GM12878 (cell line): ENCODE data around the gene MMP20. TPM values are rescaled to one million over a fixed set of nuclear protein-coding genes. Genes with fewer than 3 reads are reported as not detected.

Experiments
- ATAC-seq: fragments of 200-7000 bp; cut with Tn5 transposase; 3 replicates; pipeline ENCODE4 v1.9.1; 2020; ENCODE audit warnings: mild to moderate bottlenecking, moderate library complexity
- BruUV-seq: library from RNA; stranded (reverse); fragments of 400-500 nt; replicated peaks from 2 replicates; lab custom pipeline; 2021; lab: Mats Ljungman, UMichigan
- CTCF ChIA-PET: fragments of 300-600 bp; sonication (Branson Sonifier 250); formaldehyde crosslinking; extraction: SDS; loops from one replicate; lab custom pipeline; 2021; ENCODE audit warnings: inconsistent platforms; lab: Yijun Ruan, JAX
- POLR2A ChIA-PET: fragments of 350-600 bp; formaldehyde crosslinking; extraction: SDS; loops from one replicate; lab custom pipeline; 2021; ENCODE audit warnings: inconsistent platforms; lab: Charles Lee
- RAD21 ChIA-PET: fragments of 300-600 bp; sonication (Branson Sonifier 250); formaldehyde crosslinking; loops from one replicate; lab custom pipeline; 2023; ENCODE audit warnings: antibody characterized with exemption; ENCODE audit not compliant: unreplicated experiment; lab: Charles Lee
- SMC1A ChIA-PET: fragments of 300-600 bp; sonication (Branson Sonifier 250); formaldehyde crosslinking; loops from one replicate; lab custom pipeline; 2023; ENCODE audit not compliant: unreplicated experiment, uncharacterized antibody; lab: Charles Lee
- DNase-seq: peaks from one replicate; pipeline ENCODE4 v3.0.0-alpha.2; 2011; ENCODE audit warnings: low read depth, low spot score
- FAIRE-seq: peaks from 3 replicates; lab custom pipeline; 2011; peaks lifted over from hg19 to GRCh38; lab: Jason Lieb, UNC
- H2AFZ ChIP-seq: 2 replicates; pipeline ENCODE4 v1.6.0; 2011; ENCODE audit warnings: low read depth, low read length, control low read depth; ENCODE audit not compliant: control insufficient read depth
- H3K27ac ChIP-seq: 2 replicates; pipeline ENCODE4 v1.5.1; 2011; ENCODE audit warnings: control low read depth; ENCODE audit not compliant: control insufficient read depth, insufficient read depth
- H3K27me3 ChIP-seq, 2 experiments: replicated peaks in 1 of 2; 2 replicates each; pipeline versions ENCODE4 v1.6.0 to v1.6.1; 2011; ENCODE audit warnings: low read length in 1 of 2; ENCODE audit not compliant: control insufficient read depth in 2 of 2, insufficient read depth in 2 of 2
- H3K36me3 ChIP-seq, 2 experiments: 2 replicates each; pipeline ENCODE4 v1.5.1; 2011; ENCODE audit warnings: low read length in 1 of 2; ENCODE audit not compliant: control insufficient read depth in 2 of 2, insufficient read depth in 2 of 2
- H3K4me1 ChIP-seq: 2 replicates; pipeline ENCODE4 v1.6.1; 2011; ENCODE audit warnings: mild to moderate bottlenecking, low read length, moderate library complexity, mixed read lengths; ENCODE audit not compliant: control insufficient read depth, insufficient read depth
- H3K4me2 ChIP-seq: 2 replicates; pipeline ENCODE4 v1.6.0; 2011; ENCODE audit warnings: control low read depth; ENCODE audit not compliant: control insufficient read depth, insufficient read depth
- H3K4me3 ChIP-seq: fragments of 200-600 bp; sonication (generic); 2 replicates; pipeline ENCODE4 v1.5.1; 2016
- H3K79me2 ChIP-seq: 2 replicates; pipeline ENCODE4 v1.6.0; 2011; ENCODE audit warnings: low read length; ENCODE audit not compliant: control insufficient read depth, insufficient read depth
- H3K9ac ChIP-seq: 2 replicates; pipeline ENCODE4 v1.8.0; 2011; ENCODE audit warnings: low read length, control low read depth, mixed read lengths; ENCODE audit not compliant: control insufficient read depth, insufficient read depth
- H3K9me3 ChIP-seq: replicated peaks from 3 replicates; pipeline ENCODE4 v1.5.1; 2011; ENCODE audit warnings: mild to moderate bottlenecking, low read length; ENCODE audit not compliant: control insufficient read depth, insufficient read depth
- H4K20me1 ChIP-seq: 2 replicates; pipeline ENCODE4 v1.6.0; 2011; ENCODE audit not compliant: control insufficient read depth, insufficient read depth
- BCL11A ChIP-seq: IDR thresholded peaks from 2 replicates; pipeline ENCODE4 v1.6.1; 2011; ENCODE audit warnings: low read depth, low read length
- CEBPB ChIP-seq, 2 experiments: fragments of 150-350 bp in 1 of 2; IDR thresholded peaks; 2 replicates each; pipeline ENCODE4 v1.6.1; 2012 to 2014; ENCODE audit warnings: low read depth in 2 of 2, low read length in 2 of 2, borderline replicate concordance in 1 of 2, inconsistent platforms in 1 of 2
- CREB1 ChIP-seq: IDR thresholded peaks from 2 replicates; pipeline ENCODE4 v1.6.1; 2012; ENCODE audit warnings: low read depth, mild to moderate bottlenecking, inconsistent platforms
- EED ChIP-seq: sonication (generic); IDR thresholded peaks from 2 replicates; pipeline ENCODE4 v1.6.1; 2016; ENCODE audit warnings: antibody characterized with exemption, low read depth
- IKZF2 ChIP-seq, 2 experiments: fragments of 450-650 bp; IDR thresholded peaks; 2 replicates each; pipeline ENCODE4 v1.6.1; 2017; ENCODE audit warnings: mild to moderate bottlenecking in 2 of 2, moderate library complexity in 2 of 2
- MEF2A ChIP-seq: IDR thresholded peaks from 2 replicates; pipeline ENCODE4 v1.6.1; 2011; ENCODE audit warnings: low read depth, mild to moderate bottlenecking, low read length, moderate library complexity; ENCODE audit not compliant: insufficient read depth
- MTA3 ChIP-seq: IDR thresholded peaks from 2 replicates; pipeline ENCODE4 v1.6.1; 2012; ENCODE audit warnings: low read length, inconsistent platforms, borderline replicate concordance
- NR2C2 ChIP-seq: IDR thresholded peaks from 2 replicates; pipeline ENCODE4 v1.6.1; 2011; ENCODE audit warnings: borderline replicate concordance, low read depth; ENCODE audit not compliant: control insufficient read depth, insufficient read length
- SREBF2 ChIP-seq: IDR thresholded peaks from 2 replicates; pipeline ENCODE4 v1.6.1; 2012; ENCODE audit warnings: mild to moderate bottlenecking, low read length
- TBL1XR1 ChIP-seq: IDR thresholded peaks from 2 replicates; pipeline ENCODE4 v1.6.1; 2012; ENCODE audit warnings: low read depth, low read length, improper control_type of control experiment
- WGBS: methylation state at CpG from one replicate; pipeline ENCODE4 v1.1.6; 2016; ENCODE audit warnings: low lambda C conversion rate; ENCODE audit not compliant: insufficient replicate concordance, insufficient coverage; ENCODE audit errors: missing lambda C conversion rate; 5-methylcytosine and 5-hydroxymethylcytosine counted together
- in situ Hi-C: fragments of 300-500 bp; cut with MboI; formaldehyde crosslinking; loops from 9 replicates; pipeline ENCODE4 v1.14.3; 2018; ENCODE audit warnings: mixed read lengths
- intact Hi-C: fragments of 100-400 bp; cut with micrococcal nuclease; formaldehyde crosslinking; loops from one replicate; pipeline ENCODE4 v1.14.2; 2022; ENCODE audit not compliant: unreplicated experiment
- polyA plus RNA-seq, 11 experiments: library from polyadenylated mRNA; depleted of rRNA in 4 of 11; unstranded in 6 of 11; stranded (reverse) in 5 of 11; fragments of >200 nt; fragmentation: Nextera tagmentation in 4 of 11; fragmentation: Illumina TruSeq in 1 of 11; extraction: Ambion mirVana in 4 of 11; extraction: Trizol in 1 of 11; gene quantifications; 1 replicate in 1 of 11; 2 replicates in 10 of 11; pipeline versions ENCODE4 v1.2.1 to v1.2.3, GENCODE V29; 2011 to 2016; ENCODE audit warnings: inconsistent platforms in 2 of 11, missing spikeins in 2 of 11, low read depth in 1 of 11
- total RNA-seq, 4 experiments: library from RNA; depleted of rRNA in 3 of 4; stranded (reverse); fragments of >200 nt in 3 of 4; fragmentation: Illumina TruSeq in 1 of 4; extraction: Trizol in 1 of 4; gene quantifications; 2 replicates each; pipeline versions ENCODE4 v1.2.1 to v1.2.3, GENCODE V29; 2013 to 2021
- TF ChIP-seq, protein P1 (sequence below): fragments of 450-650 bp; IDR thresholded peaks from 2 replicates; pipeline ENCODE4 v1.6.1; 2017; ENCODE audit warnings: mild to moderate bottlenecking, moderate library complexity
- TF ChIP-seq, protein P2 (sequence below): IDR thresholded peaks from 2 replicates; pipeline ENCODE4 v1.6.1; 2011; ENCODE audit warnings: mild to moderate bottlenecking, low read depth, low read length, moderate library complexity; ENCODE audit not compliant: insufficient replicate concordance
- TF ChIP-seq, protein P3 (sequence below): fragments of 450-650 bp; IDR thresholded peaks from 2 replicates; pipeline ENCODE4 v1.6.1; 2017; ENCODE audit warnings: low read depth, mild to moderate bottlenecking, moderate library complexity

The MMP20 gene
- total and polyA plus RNA-seq, 10 of the 15 experiments (the other 5 are each of a cell fraction or from before 2014, with no cell fraction given): 0.10 to 0.57 (median 0.19) TPM; not detected in 2

DNA sequence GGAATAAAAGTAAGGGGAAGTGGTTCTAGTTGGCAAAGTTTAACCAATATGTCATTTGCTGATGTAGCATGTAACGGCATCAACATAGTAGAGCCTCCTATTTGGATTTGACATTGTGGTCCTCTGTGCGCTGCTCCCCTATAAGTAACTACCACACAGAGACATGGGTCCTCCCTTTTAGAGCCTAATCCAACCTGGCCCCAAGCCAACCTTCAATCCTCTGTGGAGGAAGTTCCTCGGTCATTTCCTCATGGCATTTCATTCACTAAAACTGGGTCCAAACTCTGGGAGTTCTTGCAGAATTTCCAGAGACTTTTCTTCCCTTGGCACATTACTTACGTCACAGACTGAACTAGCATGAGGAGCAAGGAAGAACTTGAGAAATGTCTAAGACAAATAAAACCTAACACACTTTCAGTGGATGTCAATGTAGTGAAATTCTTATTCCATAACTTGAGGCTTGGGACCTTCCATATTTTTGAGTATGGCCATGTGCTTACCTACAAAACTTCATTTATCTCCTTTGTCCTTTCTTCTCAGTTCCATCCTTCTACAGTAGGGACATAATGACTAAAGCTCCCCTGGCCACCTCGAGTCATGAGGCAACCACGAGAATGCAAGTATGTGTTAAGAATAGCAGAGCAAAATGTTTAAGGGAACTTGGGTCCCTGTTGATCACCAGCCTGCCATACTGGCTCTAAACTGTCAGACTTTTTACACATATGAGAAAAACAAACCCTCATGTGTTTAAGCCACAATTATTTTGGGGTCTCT, 34.7 kb downstream of the MMP20 start (continued):
- TF ChIP-seq NR2C2: no peak
- TF ChIP-seq, protein P1, sequence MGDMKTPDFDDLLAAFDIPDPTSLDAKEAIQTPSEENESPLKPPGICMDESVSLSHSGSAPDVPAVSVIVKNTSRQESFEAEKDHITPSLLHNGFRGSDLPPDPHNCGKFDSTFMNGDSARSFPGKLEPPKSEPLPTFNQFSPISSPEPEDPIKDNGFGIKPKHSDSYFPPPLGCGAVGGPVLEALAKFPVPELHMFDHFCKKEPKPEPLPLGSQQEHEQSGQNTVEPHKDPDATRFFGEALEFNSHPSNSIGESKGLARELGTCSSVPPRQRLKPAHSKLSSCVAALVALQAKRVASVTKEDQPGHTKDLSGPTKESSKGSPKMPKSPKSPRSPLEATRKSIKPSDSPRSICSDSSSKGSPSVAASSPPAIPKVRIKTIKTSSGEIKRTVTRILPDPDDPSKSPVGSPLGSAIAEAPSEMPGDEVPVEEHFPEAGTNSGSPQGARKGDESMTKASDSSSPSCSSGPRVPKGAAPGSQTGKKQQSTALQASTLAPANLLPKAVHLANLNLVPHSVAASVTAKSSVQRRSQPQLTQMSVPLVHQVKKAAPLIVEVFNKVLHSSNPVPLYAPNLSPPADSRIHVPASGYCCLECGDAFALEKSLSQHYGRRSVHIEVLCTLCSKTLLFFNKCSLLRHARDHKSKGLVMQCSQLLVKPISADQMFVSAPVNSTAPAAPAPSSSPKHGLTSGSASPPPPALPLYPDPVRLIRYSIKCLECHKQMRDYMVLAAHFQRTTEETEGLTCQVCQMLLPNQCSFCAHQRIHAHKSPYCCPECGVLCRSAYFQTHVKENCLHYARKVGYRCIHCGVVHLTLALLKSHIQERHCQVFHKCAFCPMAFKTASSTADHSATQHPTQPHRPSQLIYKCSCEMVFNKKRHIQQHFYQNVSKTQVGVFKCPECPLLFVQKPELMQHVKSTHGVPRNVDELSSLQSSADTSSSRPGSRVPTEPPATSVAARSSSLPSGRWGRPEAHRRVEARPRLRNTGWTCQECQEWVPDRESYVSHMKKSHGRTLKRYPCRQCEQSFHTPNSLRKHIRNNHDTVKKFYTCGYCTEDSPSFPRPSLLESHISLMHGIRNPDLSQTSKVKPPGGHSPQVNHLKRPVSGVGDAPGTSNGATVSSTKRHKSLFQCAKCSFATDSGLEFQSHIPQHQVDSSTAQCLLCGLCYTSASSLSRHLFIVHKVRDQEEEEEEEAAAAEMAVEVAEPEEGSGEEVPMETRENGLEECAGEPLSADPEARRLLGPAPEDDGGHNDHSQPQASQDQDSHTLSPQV: 0 out of 2 replicates have a peak, but pooled peaks have one; percentile 58

DNA sequence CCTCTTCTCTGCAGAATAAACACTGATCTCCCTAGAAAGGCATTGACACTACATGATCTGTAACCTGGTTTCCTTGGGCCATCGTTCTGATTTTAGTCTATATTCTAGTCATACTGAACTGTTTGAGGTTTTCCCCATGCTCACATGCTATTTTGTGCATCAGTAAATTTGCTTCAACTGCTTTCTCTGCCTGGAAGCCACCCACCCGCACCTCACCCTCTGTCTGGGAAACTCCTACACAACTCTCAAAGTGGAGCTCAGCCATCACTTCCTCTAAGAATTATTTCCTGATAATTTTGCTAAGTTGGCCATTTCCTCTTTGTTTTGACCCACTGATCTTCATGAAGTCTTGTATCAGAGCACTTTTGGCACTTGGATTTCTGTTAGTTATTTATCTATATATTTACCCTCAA, 36.1 kb downstream of the MMP20 start:
- Histone ChIP-seq H3K4me1 (peaks cover 32% of the 10 kb centered on the region), H4K20me1 (no peaks in the 10 kb centered on the region), H3K27me3 (no peaks in the 10 kb centered on the region; a peak in 1 of 4 replicates), H3K9me3 (no peaks in the 10 kb centered on the region; the same call in none of the 3 replicates), H3K4me2 (no peak overlapping the region), H2AFZ (no peak overlapping the region), H3K36me3 (no peaks in the 10 kb centered on the region), H3K9ac (no peak overlapping the region), H3K4me3 (no peak overlapping the region), H3K27ac (peak overlapping the region; percentile 48; the same call in 1 of the 2 replicates), H3K79me2 (no peaks in the 10 kb centered on the region)
- ChIA-PET CTCF (interaction anchor here (0.8 to 2.1 kb wide), 11 partner anchors 9 to 247 kb away, joined by 3 to 9 read pairs (median 4); no protein-coding TSS in a partner anchor), POLR2A (interaction anchor here (1.0 to 2.6 kb wide), 10 partner anchors 9 to 44 kb away, joined by 4 to 17 read pairs (median 8); no protein-coding TSS in a partner anchor), SMC1A (interaction anchor here (0.7 to 2.4 kb wide), 21 partner anchors 8 to 309 kb away, joined by 3 to 25 read pairs (median 8); no protein-coding TSS in a partner anchor), RAD21 (interaction anchor here (0.6 to 2.7 kb wide), 13 partner anchors 8 to 43 kb away, joined by 3 to 35 read pairs (median 12); no protein-coding TSS in a partner anchor)
- in situ Hi-C loops: no loop called here
- intact Hi-C loops: loop anchor here (1.0 to 2.0 kb wide), 3 partner anchors 9 to 28 kb away; no protein-coding TSS in a partner anchor
- WGBS: 0% methylated on average over 2 of the region's 2 CpGs
- DNase-seq (peak; percentile 78), ATAC-seq (peak; percentile 83), FAIRE-seq (peak; percentile 93)
- no TSS peak for BruUV-seq
- TF ChIP-seq, protein P2, sequence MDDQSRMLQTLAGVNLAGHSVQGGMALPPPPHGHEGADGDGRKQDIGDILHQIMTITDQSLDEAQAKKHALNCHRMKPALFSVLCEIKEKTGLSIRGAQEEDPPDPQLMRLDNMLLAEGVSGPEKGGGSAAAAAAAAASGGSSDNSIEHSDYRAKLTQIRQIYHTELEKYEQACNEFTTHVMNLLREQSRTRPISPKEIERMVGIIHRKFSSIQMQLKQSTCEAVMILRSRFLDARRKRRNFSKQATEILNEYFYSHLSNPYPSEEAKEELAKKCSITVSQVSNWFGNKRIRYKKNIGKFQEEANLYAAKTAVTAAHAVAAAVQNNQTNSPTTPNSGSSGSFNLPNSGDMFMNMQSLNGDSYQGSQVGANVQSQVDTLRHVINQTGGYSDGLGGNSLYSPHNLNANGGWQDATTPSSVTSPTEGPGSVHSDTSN: no peak
- 0 out of 2 replicates have a peak, but pooled peaks have one; percentile 74 for TF ChIP-seq TBL1XR1
- TF ChIP-seq MTA3: peak; percentile 89; the same call in 1 of the 2 replicates
- peak; percentile 96 for TF ChIP-seq MEF2A
- peak; percentile 91 for TF ChIP-seq BCL11A
- TF ChIP-seq CREB1: peak; percentile 64; the same call in 1 of the 2 replicates
- peak; percentile 98 for TF ChIP-seq EED
- TF ChIP-seq, protein P3, sequence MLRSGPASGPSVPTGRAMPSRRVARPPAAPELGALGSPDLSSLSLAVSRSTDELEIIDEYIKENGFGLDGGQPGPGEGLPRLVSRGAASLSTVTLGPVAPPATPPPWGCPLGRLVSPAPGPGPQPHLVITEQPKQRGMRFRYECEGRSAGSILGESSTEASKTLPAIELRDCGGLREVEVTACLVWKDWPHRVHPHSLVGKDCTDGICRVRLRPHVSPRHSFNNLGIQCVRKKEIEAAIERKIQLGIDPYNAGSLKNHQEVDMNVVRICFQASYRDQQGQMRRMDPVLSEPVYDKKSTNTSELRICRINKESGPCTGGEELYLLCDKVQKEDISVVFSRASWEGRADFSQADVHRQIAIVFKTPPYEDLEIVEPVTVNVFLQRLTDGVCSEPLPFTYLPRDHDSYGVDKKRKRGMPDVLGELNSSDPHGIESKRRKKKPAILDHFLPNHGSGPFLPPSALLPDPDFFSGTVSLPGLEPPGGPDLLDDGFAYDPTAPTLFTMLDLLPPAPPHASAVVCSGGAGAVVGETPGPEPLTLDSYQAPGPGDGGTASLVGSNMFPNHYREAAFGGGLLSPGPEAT: peak; percentile 93
- TF ChIP-seq IKZF2 (IDR thresholded peaks at IDR 0.05): peak; percentile 97
- no peak for TF ChIP-seq SREBF2
- 0 out of 4 replicates have a peak, but pooled peaks of 1 of the 2 experiments have one; percentile 26 for TF ChIP-seq CEBPB (IDR thresholded peaks at IDR 0.05; ENCODE audit: borderline replicate concordance in 1 of 2, low read depth in 2 of 2, low read length in 2 of 2)
